GM18511 (cell line): ENCODE measurements around the gene MYF6.

Experiments
- ATAC-seq: cut with Tn5 transposase; IDR thresholded peaks from one replicate; pipeline ENCODE4 v1.9.1; 2021; ENCODE audit warnings: mild to moderate bottlenecking, moderate library complexity; ENCODE audit not compliant: unreplicated experiment

Gene MYF6

GRCh38 chr12:80754274-80754673 lies 46.8 kb downstream of the MYF6 start:
- ATAC-seq = no peak

GRCh38 chr12:80756875-80757274 lies 49.4 kb downstream of the MYF6 start:
- ATAC-seq = peak; percentile 84
